GM21825 (cell line): Measurements from ENCODE around the gene HMX2.

Source experiments
- ATAC-seq: cut with Tn5 transposase; IDR thresholded peaks from one replicate; pipeline ENCODE4 v1.9.1; 2021; ENCODE audit warnings: mild to moderate bottlenecking, moderate library complexity; ENCODE audit not compliant: unreplicated experiment

HMX2 gene

GRCh38 chr10:123136806-123137642 lies 10.9 kb upstream of the HMX2 start:
- no peak for ATAC-seq

GRCh38 chr10:123139165-123139520 lies 8.8 kb upstream of the HMX2 start:
- no peak for ATAC-seq

GRCh38 chr10:123139521-123140163 lies 8.3 kb upstream of the HMX2 start:
- no peak for ATAC-seq

- no peak for ATAC-seq
These were observed 7.6 kb upstream of the HMX2 start for GRCh38 chr10:123140164-123140982.

GRCh38 chr10:123140983-123141390 lies 6.9 kb upstream of the HMX2 start:
- ATAC-seq: no peak

- no peak for ATAC-seq
These were observed 5.9 kb upstream of the HMX2 start for GRCh38 chr10:123141791-123142700.

- no peak for ATAC-seq
These were observed 5.2 kb upstream of the HMX2 start for GRCh38 chr10:123142701-123143161.

GRCh38 chr10:123143162-123143824 lies 4.6 kb upstream of the HMX2 start:
- no peak for ATAC-seq

GRCh38 chr10:123143825-123144168 lies 4.1 kb upstream of the HMX2 start:
- ATAC-seq: no peak

- ATAC-seq: no peak
These were observed 3.0 kb upstream of the HMX2 start for GRCh38 chr10:123144697-123145541.

GRCh38 chr10:123145542-123146012 lies 2.4 kb upstream of the HMX2 start:
- ATAC-seq: no peak

GRCh38 chr10:123146013-123146893 lies 1.7 kb upstream of the HMX2 start:
- no peak for ATAC-seq

- no peak for ATAC-seq
These were observed 872 bp upstream of the HMX2 start for GRCh38 chr10:123146894-123147634.

- ATAC-seq: no peak
These were observed 652 bp downstream of the HMX2 start for GRCh38 chr10:123148414-123149161.

GRCh38 chr10:123149162-123149567 lies 1.2 kb downstream of the HMX2 start:
- ATAC-seq: no peak

- no peak for ATAC-seq
These were observed 1.8 kb downstream of the HMX2 start for GRCh38 chr10:123149568-123150270.
